ENCODE data around the gene DEPDC1.
"Not testable (repeated sequence)": the region's sequence is repeated elsewhere in the genome, so short reads cannot be mapped to it uniquely, and the experiment has no call there.

The DEPDC1 gene, protein sequence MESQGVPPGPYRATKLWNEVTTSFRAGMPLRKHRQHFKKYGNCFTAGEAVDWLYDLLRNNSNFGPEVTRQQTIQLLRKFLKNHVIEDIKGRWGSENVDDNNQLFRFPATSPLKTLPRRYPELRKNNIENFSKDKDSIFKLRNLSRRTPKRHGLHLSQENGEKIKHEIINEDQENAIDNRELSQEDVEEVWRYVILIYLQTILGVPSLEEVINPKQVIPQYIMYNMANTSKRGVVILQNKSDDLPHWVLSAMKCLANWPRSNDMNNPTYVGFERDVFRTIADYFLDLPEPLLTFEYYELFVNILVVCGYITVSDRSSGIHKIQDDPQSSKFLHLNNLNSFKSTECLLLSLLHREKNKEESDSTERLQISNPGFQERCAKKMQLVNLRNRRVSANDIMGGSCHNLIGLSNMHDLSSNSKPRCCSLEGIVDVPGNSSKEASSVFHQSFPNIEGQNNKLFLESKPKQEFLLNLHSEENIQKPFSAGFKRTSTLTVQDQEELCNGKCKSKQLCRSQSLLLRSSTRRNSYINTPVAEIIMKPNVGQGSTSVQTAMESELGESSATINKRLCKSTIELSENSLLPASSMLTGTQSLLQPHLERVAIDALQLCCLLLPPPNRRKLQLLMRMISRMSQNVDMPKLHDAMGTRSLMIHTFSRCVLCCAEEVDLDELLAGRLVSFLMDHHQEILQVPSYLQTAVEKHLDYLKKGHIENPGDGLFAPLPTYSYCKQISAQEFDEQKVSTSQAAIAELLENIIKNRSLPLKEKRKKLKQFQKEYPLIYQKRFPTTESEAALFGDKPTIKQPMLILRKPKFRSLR

GRCh38 chr1:68496680-68497357 is at the start of gene DEPDC1:
DEPDC1 (minus strand) TSS chr1:68497082; CDS start chr1:68496999, 83 bp downstream.
- DNase-seq = peak; percentile 94

- no peak for DNase-seq
These were observed 47.8 kb upstream of the DEPDC1 start for GRCh38 chr1:68544651-68545050.

DNA sequence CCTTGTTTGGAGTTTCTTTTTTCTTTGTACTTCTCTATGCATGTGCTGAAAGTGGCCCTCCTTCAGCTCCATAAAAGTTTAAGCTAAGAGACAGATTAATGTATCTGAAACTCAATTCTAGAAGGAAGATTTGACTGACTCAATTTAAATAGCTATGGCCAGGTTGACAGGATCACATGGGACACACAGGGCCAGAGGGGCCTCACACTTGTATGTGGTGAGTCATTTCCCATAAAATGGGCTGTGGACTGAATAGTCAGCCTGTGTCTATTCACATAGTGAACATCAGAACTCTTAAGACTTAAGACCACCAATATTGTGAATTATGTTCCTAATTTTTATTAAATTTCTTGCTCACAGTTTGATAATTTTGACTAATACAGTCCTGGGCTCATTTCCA is 45.7 kb upstream of the DEPDC1 start:
- DNase-seq = no peak

GRCh38 chr1:68538941-68539340 is 42.1 kb upstream of the DEPDC1 start:
- no peak for DNase-seq

DNA sequence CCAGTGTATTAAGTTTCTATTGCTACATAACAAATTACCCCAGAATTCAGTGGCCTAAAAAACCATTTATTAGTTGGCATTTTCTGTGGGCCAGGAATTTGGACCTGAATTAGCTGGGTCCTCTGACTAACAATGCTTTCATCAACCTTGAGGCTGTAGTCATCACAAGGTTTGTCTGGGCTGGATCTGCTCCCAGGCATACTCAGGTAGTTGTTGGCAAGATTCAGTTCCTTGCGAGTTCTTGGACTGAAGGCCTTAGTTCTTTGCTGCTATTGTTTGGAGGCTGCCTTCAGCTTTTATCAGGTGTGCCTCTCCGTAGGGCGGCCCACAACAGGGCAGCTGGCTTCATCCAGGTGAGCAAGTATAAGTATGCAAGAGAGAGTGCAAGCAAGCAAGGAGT is 31.4 kb upstream of the DEPDC1 start:
- no peak for DNase-seq

DNA sequence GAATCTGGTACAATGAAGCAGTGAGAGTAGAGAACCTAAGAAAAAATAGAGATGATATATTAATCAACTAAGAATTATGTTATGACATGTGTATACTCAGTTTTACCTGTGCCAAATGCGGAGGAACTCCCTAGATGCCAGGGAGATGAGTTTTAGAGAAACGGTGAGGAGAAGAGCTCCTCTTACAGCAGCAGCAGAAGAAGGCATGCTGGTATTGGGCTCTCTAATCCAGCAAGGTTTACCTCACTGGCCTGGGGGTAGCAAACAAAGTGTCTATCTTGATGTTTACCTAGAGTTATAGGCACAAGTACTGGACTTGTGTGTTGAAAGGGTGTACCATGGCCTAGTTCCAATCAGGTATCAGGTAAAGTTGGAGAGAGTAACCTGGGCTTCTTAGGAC is 28.9 kb upstream of the DEPDC1 start:
- no peak for DNase-seq

DNA sequence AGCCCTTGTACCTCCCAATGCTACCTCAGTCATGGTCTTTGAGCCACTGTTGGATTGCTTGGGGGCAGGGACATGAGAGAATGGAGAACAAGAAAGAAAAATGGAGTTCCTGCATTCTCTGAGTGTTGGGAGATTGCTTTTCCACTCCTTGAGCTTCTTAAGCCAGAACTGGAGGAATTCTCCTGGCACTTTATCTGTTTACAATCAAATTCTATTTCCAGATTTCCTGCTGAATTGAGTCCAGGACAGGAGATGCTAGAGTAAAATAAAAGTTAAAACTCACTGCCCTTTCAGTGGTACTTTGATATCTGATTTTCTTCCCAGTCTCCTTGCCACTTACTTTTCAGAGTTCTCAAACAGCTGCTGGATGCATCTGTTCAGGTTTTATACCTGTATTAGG is 24.4 kb upstream of the DEPDC1 start:
- DNase-seq = no peak

DNA sequence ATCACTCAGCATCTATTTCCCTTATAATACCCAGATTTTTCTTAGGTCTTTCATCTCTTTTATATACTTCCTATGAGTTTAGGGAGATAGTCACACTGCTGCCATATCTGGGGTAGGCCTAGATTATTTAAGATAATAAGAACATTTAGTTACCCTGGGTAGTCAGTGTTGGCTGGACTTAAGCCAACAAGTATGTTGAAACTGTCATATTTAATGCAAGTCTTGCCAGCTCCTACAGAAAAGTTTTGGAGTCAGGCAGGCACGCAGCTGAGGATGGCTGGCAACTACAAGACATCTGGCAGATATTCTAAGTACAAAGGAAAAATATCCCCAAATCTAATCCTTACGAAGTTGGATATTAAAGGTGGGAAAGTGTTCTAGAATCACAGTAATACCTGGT is 19.2 kb upstream of the DEPDC1 start:
- no peak for DNase-seq

GRCh38 chr1:68511254-68511653 is 14.4 kb upstream of the DEPDC1 start:
- no peak for DNase-seq

- DNase-seq = no peak
These were observed 9.5 kb upstream of the DEPDC1 start for GRCh38 chr1:68506386-68506785.

- no peak for DNase-seq
These were observed 6.2 kb upstream of the DEPDC1 start for GRCh38 chr1:68503085-68503484.

DNA sequence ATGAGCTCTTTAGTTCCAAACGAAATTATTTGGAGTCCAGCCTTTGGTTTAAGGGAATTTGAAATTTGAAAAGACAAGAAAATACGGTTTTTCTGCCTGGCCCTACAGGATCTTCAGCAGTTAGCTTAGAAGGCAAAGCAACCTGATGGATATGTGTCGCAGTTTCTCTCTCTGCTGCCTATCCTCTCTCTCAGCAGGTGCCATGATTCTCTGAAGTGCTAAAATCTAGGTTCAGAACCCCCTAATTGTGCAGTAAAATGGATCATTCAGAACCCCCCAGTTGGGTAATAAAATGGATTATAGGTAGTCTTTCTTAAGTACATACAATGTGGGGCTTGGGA is 446 bp upstream of the DEPDC1 start:
- DNase-seq = no peak

GRCh38 chr1:68495968-68496679 is 758 bp downstream of the DEPDC1 start:
- DNase-seq = no peak

DNA sequence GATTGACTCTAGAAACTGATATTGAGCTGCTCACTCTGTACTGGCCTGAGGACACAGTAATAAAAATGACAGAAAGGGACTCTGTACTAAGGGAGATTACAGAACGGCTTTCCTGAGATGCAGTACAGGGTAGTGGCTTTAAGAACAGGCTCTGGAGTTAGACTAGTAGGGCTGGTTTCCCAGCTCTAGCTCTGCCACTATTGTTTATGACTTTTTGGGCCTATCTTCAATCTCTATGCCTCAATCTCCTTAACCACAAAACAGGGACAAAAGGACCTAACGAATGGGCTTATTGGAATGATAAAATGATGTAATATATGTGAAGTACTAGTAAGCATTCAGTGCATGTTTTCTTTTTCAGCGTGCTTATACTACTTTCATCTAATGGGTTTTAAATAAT is 1.4 kb downstream of the DEPDC1 start:
- no peak for DNase-seq

DNA sequence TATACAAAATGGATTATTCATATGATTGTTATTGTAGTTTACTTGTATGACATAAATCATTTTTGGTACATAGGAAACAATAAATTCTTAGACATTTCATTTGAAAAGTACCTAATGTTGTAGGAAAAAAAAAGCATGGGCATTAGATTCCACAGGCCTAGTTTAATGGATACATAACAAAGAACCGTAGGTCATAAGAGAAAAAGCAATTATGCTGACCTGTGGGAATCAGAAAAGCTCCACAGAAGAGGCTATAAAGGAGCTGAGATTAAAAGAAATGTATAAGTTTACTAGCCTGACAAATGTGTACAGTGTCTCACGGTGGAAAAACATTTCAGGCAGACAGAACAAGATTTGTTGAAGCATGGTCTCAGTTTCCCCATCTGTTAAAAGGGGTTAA is 3.7 kb downstream of the DEPDC1 start:
- no peak for DNase-seq

DNA sequence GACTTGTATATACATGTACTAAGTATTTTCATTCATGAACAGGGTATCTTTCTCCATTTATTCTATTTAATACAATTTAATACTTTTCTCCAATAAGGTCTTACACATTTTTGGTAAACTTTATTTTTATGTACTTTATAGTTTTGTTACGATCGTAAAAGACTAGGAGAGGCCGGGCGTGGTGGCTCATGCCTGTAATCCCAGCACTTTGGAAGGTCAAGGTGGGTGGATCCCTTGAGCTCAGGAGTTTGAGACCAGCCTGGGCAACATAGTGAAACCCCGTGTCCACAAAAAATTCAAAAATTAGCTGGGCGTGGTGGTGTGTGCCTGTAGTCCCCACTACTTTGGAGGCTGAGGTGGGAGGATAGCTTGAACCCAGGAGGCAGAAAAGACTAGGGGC is 4.6 kb downstream of the DEPDC1 start:
- DNase-seq = not testable (repeated sequence)

GRCh38 chr1:68490046-68490651 is 6.7 kb downstream of the DEPDC1 start:
- no peak for DNase-seq

- no peak for DNase-seq
These were observed 11.4 kb downstream of the DEPDC1 start for GRCh38 chr1:68485431-68486022.

DNA sequence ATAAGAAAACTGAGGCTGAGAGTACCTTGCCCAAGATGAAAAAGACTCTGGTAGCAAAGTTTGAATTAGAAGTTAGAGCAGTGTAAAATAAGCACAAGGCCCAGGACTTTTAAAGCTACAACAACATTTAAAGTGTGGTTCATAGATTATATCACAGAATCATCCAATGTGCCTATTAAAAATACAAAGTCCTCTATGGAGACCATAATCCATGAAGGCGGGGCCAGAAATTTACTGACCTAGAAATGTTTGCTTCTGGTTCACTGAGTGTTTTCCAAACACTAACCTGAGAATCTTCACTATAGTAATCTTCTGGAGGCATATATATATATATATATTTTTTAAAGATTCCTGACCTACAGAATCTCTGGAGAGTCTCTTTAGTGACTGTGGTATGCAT is 12.3 kb downstream of the DEPDC1 start:
- no peak for DNase-seq

GRCh38 chr1:68481041-68481440 is 15.8 kb downstream of the DEPDC1 start:
- DNase-seq = no peak

- DNase-seq = no peak
These were observed 17.4 kb downstream of the DEPDC1 start for GRCh38 chr1:68479501-68479900.

- DNase-seq = no peak
These were observed 18.2 kb downstream of the DEPDC1 start for GRCh38 chr1:68478662-68479061.
